IMR-90 (cell line): ENCODE measurements around the gene EPB41L3. TPM values are rescaled to one million over a fixed set of nuclear protein-coding genes. Genes with fewer than 3 reads are reported as not detected.
A peak's percentile ranks its signal among the peaks of the same experiment; 100 is the strongest.

Experiments
- ATAC-seq: fragments of 200-7000 bp; cut with Tn5 transposase; 2 replicates; pipeline ENCODE4 v1.9.1; 2020; ENCODE audit warnings: low read depth, mild to moderate bottlenecking, moderate library complexity
- BruUV-seq: library from RNA; stranded (reverse); fragments of 400-500 nt; replicated peaks from 2 replicates; lab custom pipeline; 2021; lab: Mats Ljungman, UMichigan
- CTCF ChIA-PET: fragments of 300-600 bp; formaldehyde crosslinking; extraction: SDS; loops from one replicate; lab custom pipeline; 2021; ENCODE audit warnings: antibody characterized with exemption; lab: Yijun Ruan, JAX
- POLR2A ChIA-PET: fragments of 300-600 bp; sonication (Branson Sonifier 250); formaldehyde crosslinking; loops from one replicate; lab custom pipeline; 2022; ENCODE audit warnings: antibody characterized with exemption; ENCODE audit not compliant: unreplicated experiment; lab: Charles Lee
- DNase-seq: peaks from one replicate; pipeline ENCODE4 v3.0.0; 2013
- H2AFZ ChIP-seq: replicated peaks from 2 replicates; pipeline ENCODE3; 2013; ENCODE audit warnings: low read length, mild to moderate bottlenecking; ENCODE audit not compliant: poor library complexity
- H2AK5ac ChIP-seq: 2 replicates; pipeline ENCODE4 v1.6.1; 2013; ENCODE audit warnings: low read depth, low read length, inconsistent platforms
- H2AK9ac ChIP-seq: replicated peaks from 2 replicates; pipeline ENCODE3; 2013; ENCODE audit warnings: mild to moderate bottlenecking, low read depth, low read length, moderate library complexity; ENCODE audit not compliant: poor library complexity
- H2BK120ac ChIP-seq: 2 replicates; pipeline ENCODE4 v1.6.1; 2013; ENCODE audit warnings: low read depth, low read length, inconsistent platforms
- H2BK15ac ChIP-seq: 3 replicates; pipeline ENCODE4 v1.6.1; 2013; ENCODE audit warnings: low read depth, low read length, inconsistent platforms
- H2BK20ac ChIP-seq: 2 replicates; pipeline ENCODE4 v1.6.1; 2013; ENCODE audit warnings: low read depth, mild to moderate bottlenecking, inconsistent platforms, low read length, moderate library complexity
- H2BK5ac ChIP-seq: 2 replicates; pipeline ENCODE4 v1.6.1; 2013; ENCODE audit warnings: mild to moderate bottlenecking, low read depth, low read length, inconsistent platforms; ENCODE audit not compliant: poor library complexity, severe bottlenecking
- H3K14ac ChIP-seq: replicated peaks from 2 replicates; pipeline ENCODE4 v1.6.1; 2013; ENCODE audit warnings: low read depth, low read length, inconsistent platforms
- H3K18ac ChIP-seq: 2 replicates; pipeline ENCODE4 v1.6.1; 2013; ENCODE audit warnings: low read depth, low read length, control low read depth
- H3K23ac ChIP-seq: 2 replicates; pipeline ENCODE4 v1.6.1; 2013; ENCODE audit warnings: low read depth, low read length, inconsistent platforms
- H3K27ac ChIP-seq: 2 replicates; pipeline ENCODE4 v1.5.1; 2013; ENCODE audit warnings: mild to moderate bottlenecking, control low read depth, low read length; ENCODE audit not compliant: insufficient read depth
- H3K27me3 ChIP-seq: 2 replicates; pipeline ENCODE4 v1.6.1; 2013; ENCODE audit warnings: low read length; ENCODE audit not compliant: control insufficient read depth, insufficient read depth
- H3K36me3 ChIP-seq: 2 replicates; pipeline ENCODE4 v1.6.1; 2013; ENCODE audit warnings: low read length, mixed read lengths; ENCODE audit not compliant: control insufficient read depth, insufficient read depth
- H3K4ac ChIP-seq: 2 replicates; pipeline ENCODE4 v1.6.1; 2013; ENCODE audit warnings: low read depth, low read length, inconsistent platforms
- H3K4me1 ChIP-seq: 2 replicates; pipeline ENCODE4 v1.6.1; 2013; ENCODE audit warnings: low read length, mixed read lengths; ENCODE audit not compliant: control insufficient read depth, insufficient read depth
- H3K4me2 ChIP-seq: 2 replicates; pipeline ENCODE4 v1.6.1; 2013; ENCODE audit warnings: low read depth, mild to moderate bottlenecking, control low read depth, low read length, moderate library complexity
- H3K4me3 ChIP-seq: 2 replicates; pipeline ENCODE4 v1.5.1; 2013; ENCODE audit warnings: low read depth, mild to moderate bottlenecking, control low read depth, low read length, moderate library complexity; ENCODE audit not compliant: insufficient read depth
- H3K56ac ChIP-seq: 2 replicates; pipeline ENCODE4 v1.6.1; 2013; ENCODE audit warnings: low read length, inconsistent platforms; ENCODE audit not compliant: insufficient read depth; ENCODE audit errors: extremely low read depth
- H3K79me1 ChIP-seq, 2 experiments: 2 replicates each; pipeline ENCODE4 v1.6.1; 2013; ENCODE audit warnings: low read length in 2 of 2, inconsistent platforms in 1 of 2, low read depth in 1 of 2
- H3K9ac ChIP-seq: 2 replicates; pipeline ENCODE4 v1.6.1; 2013; ENCODE audit warnings: low read depth, low read length, control low read depth
- H3K9me1 ChIP-seq: 2 replicates; pipeline ENCODE4 v1.6.1; 2013; ENCODE audit warnings: low read length, inconsistent platforms; ENCODE audit not compliant: insufficient read depth
- H3K9me3 ChIP-seq: 2 replicates; pipeline ENCODE4 v1.6.1; 2013; ENCODE audit warnings: low read length; ENCODE audit not compliant: control insufficient read depth, insufficient read depth
- H4K20me1 ChIP-seq: 2 replicates; pipeline ENCODE4 v1.6.1; 2013; ENCODE audit warnings: low read length, inconsistent platforms; ENCODE audit not compliant: insufficient read depth
- H4K5ac ChIP-seq: 2 replicates; pipeline ENCODE4 v1.6.1; 2013; ENCODE audit warnings: mild to moderate bottlenecking, low read depth, low read length, control low read depth
- H4K8ac ChIP-seq, 2 experiments: 2 replicates each; pipeline ENCODE4 v1.6.1; 2013; ENCODE audit warnings: low read depth in 2 of 2, low read length in 2 of 2, control low read depth in 1 of 2, inconsistent platforms in 1 of 2
- H4K91ac ChIP-seq: 2 replicates; pipeline ENCODE4 v1.6.1; 2013; ENCODE audit warnings: low read depth, low read length, inconsistent platforms; ENCODE audit not compliant: insufficient read depth
- CHD1 ChIP-seq: IDR thresholded peaks from 2 replicates; pipeline ENCODE4 v1.6.1; 2012; ENCODE audit warnings: low read depth, low read length, improper control_type of control experiment
- CTCF ChIP-seq: conservative IDR thresholded peaks from 2 replicates; pipeline ENCODE4 v1.5.1; 2012; ENCODE audit warnings: mild to moderate bottlenecking, low read depth, low read length, improper control_type of control experiment
- FOS ChIP-seq: fragments of 150-350 bp; IDR thresholded peaks from 2 replicates; pipeline ENCODE4 v1.6.1; 2016; ENCODE audit warnings: low read depth, low read length
- MAFK ChIP-seq: IDR thresholded peaks from 2 replicates; pipeline ENCODE4 v1.6.1; 2012; ENCODE audit warnings: low read depth, low read length, improper control_type of control experiment
- MAZ ChIP-seq: IDR thresholded peaks from 2 replicates; pipeline ENCODE4 v1.6.1; 2012; ENCODE audit warnings: low read depth, mild to moderate bottlenecking, low read length, improper control_type of control experiment, moderate library complexity, borderline replicate concordance
- MXI1 ChIP-seq: IDR thresholded peaks from 2 replicates; pipeline ENCODE4 v1.6.1; 2012; ENCODE audit warnings: low read depth, mild to moderate bottlenecking, low read length, moderate library complexity, borderline replicate concordance
- NFE2L2 ChIP-seq: fragments of 150-350 bp; IDR thresholded peaks from 2 replicates; pipeline ENCODE4 v1.6.1; 2016; ENCODE audit warnings: low read depth, mild to moderate bottlenecking, low read length
- POLR2A ChIP-seq: IDR thresholded peaks from 2 replicates; pipeline ENCODE4 v1.6.1; 2012; ENCODE audit warnings: mild to moderate bottlenecking, low read depth, low read length
- RAD21 ChIP-seq: IDR thresholded peaks from 2 replicates; pipeline ENCODE4 v1.6.1; 2012; ENCODE audit warnings: low read length, improper control_type of control experiment
- SMC3 ChIP-seq: fragments of 150-350 bp; IDR thresholded peaks from 2 replicates; pipeline ENCODE4 v1.6.1; 2016; ENCODE audit warnings: low read depth, mild to moderate bottlenecking, antibody characterized with exemption, low read length, moderate library complexity
- USF2 ChIP-seq: fragments of 150-350 bp; IDR thresholded peaks from 2 replicates; pipeline ENCODE4 v1.6.1; 2017; ENCODE audit warnings: mild to moderate bottlenecking, antibody characterized with exemption, low read length, low read depth
- WGBS, 2 experiments: methylation state at CpG; one replicate each; pipeline versions ENCODE4 v1.1.5 to v1.1.7; 2013; ENCODE audit warnings: missing lambda C conversion rate in 2 of 2; ENCODE audit not compliant: insufficient read length in 1 of 2; ENCODE audit errors: extremely low coverage in 2 of 2; 5-methylcytosine and 5-hydroxymethylcytosine counted together
- dilution Hi-C: fragments of 300-500 bp; cut with HindIII; formaldehyde crosslinking; loops from one replicate; pipeline ENCODE4 v1.14.3; 2018; ENCODE audit warnings: low sequenced_read_pairs; ENCODE audit not compliant: unreplicated experiment
- in situ Hi-C: fragments of 300-500 bp; cut with MboI; formaldehyde crosslinking; loops from 3 replicates; pipeline ENCODE4 v1.14.3; 2019; ENCODE audit warnings: low sequenced_read_pairs, inconsistent platforms, mixed read lengths
- intact Hi-C: fragments of 100-400 bp; cut with micrococcal nuclease; formaldehyde crosslinking; loops from 2 replicates; pipeline ENCODE4 v1.10.0; 2022
- polyA plus RNA-seq, 3 experiments: library from polyadenylated mRNA; depleted of rRNA; stranded (reverse); fragments of >200 nt; gene quantifications; 2 replicates each; pipeline ENCODE4 v1.2.3, GENCODE V29; 2012; ENCODE audit warnings: low replicate concordance in 1 of 3
- total RNA-seq: library from RNA; depleted of rRNA; stranded (reverse); fragments of >200 nt; gene quantifications from 2 replicates; pipeline ENCODE4 v1.2.3, GENCODE V29; 2012
- TF ChIP-seq, protein P1 (sequence below): fragments of 150-350 bp; IDR thresholded peaks from 2 replicates; pipeline ENCODE4 v1.6.1; 2016; ENCODE audit warnings: low read depth, mild to moderate bottlenecking, low read length, moderate library complexity, borderline replicate concordance

EPB41L3 gene
- total and polyA plus RNA-seq, 2 of the 4 experiments (the other 2 are of a cell fraction) = 36.6 to 70.3 TPM

DNA sequence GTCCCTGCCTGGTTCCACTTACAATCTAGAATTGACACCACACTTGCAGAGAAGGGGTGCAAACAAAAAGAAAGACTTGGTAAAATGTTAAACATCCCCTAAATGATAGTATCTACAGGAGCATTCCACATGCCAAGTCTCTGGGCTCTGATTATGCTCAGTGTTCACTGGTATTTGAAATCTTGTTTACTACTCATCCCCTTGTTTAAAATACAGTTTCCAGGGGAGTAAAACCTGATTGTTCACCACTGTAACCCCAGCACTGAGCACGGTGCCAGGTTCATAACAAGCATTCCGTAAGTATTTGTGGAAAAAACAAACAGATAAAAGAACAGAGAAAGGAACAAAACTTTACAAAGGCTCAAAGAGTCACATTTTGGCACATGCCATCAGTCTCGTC lies 11.7 kb downstream of the EPB41L3 start:
- Histone ChIP-seq H2AK5ac (no peak overlapping the region), H4K8ac (no peak overlapping the region), H3K4me2 (no peak overlapping the region), H3K4me1 (peaks cover 2% of the 10 kb centered on the region; the same call in 1 of the 2 replicates), H3K18ac (no peak overlapping the region), H4K91ac (no peak overlapping the region), H3K36me3 (no peaks in the 10 kb centered on the region), H2BK5ac (no peak overlapping the region), H3K23ac (no peak overlapping the region), H3K56ac (no peak overlapping the region), H4K5ac (no peak overlapping the region; the same call in 1 of the 2 replicates), H2AK9ac (no peak overlapping the region), H3K79me1 (peaks cover 10 to 29% of the 10 kb centered on the region in 2 experiments), H3K9me1 (peaks cover 4% of the 10 kb centered on the region; the same call in 1 of the 2 replicates), H2BK120ac (no peak overlapping the region), H3K27ac (no peak overlapping the region), H3K4ac (no peak overlapping the region), H3K9me3 (no peaks in the 10 kb centered on the region; the same call in 1 of the 2 replicates), H3K14ac (no peak overlapping the region), H2BK20ac (no peak overlapping the region), H2AFZ (no peak overlapping the region), H3K9ac (no peak overlapping the region), H2BK15ac (no peak overlapping the region), H3K27me3 (no peaks in the 10 kb centered on the region), H4K20me1 (peaks cover 8% of the 10 kb centered on the region; the same call in 1 of the 2 replicates), H3K4me3 (no peak overlapping the region)
- no CpG with 5 or more reads among the region's 3 CpGs for WGBS, 2 experiments
- ATAC-seq = peak; percentile 58
- intact Hi-C loops (no loop called here), in situ Hi-C loops (no loop called here), dilution Hi-C loops (no loop called here)
- DNase-seq = no peak
- TF ChIP-seq POLR2A = no peak
- no peak for TF ChIP-seq RAD21
- TF ChIP-seq MAZ = no peak
- TF ChIP-seq, protein P1, sequence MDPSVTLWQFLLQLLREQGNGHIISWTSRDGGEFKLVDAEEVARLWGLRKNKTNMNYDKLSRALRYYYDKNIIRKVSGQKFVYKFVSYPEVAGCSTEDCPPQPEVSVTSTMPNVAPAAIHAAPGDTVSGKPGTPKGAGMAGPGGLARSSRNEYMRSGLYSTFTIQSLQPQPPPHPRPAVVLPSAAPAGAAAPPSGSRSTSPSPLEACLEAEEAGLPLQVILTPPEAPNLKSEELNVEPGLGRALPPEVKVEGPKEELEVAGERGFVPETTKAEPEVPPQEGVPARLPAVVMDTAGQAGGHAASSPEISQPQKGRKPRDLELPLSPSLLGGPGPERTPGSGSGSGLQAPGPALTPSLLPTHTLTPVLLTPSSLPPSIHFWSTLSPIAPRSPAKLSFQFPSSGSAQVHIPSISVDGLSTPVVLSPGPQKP = no peak
- no peak for TF ChIP-seq CHD1
- TF ChIP-seq USF2 = no peak
- TF ChIP-seq SMC3 = no peak
- TF ChIP-seq MAFK = no peak
- no peak for TF ChIP-seq CTCF
- TF ChIP-seq NFE2L2 = no peak
- TF ChIP-seq FOS = no peak
- no peak for TF ChIP-seq MXI1
- ChIA-PET POLR2A (no interaction called here), CTCF (no interaction called here)
- no TSS peak for BruUV-seq
